ENCODE measurements around the gene NRIP3.

GRCh38 chr11:9013373-9013772, 9.6 kb upstream of the NRIP3 start:
- TF ChIP-seq CTCF (IDR thresholded peaks at IDR 0.05): no peak
- TF ChIP-seq POLR2A (IDR thresholded peaks at IDR 0.05): no peak
